GM19238 (cell line): ENCODE data around the gene CACNA1C.

ENCODE experiments used
- DNase-seq: peaks from one replicate; pipeline ENCODE4 v3.0.0; 2011; ENCODE audit warnings: low spot score; ENCODE audit not compliant: insufficient read length

Gene CACNA1C

GRCh38 chr12:2337031-2338010 lies 284.5 kb downstream of the CACNA1C start:
- no peak for DNase-seq

DNA sequence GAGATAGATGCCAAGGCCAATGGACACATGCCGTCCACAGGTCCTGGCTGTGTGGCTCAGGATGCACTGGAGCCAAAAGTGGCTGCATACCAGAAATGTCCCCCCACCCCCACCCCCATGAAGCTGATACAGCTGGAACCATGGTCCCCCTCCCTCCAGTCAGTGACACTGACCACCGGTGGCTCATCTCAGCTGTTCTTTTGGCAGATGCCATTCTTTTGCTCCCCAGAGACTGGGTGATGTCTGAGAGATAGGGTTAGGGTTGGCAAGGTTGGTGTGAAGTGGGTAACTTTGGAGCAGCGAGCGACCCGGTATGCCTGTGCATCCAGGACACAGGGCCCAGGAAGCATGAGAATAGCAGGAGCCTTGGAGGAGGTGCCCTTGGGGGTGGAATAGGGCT lies 285.6 kb downstream of the CACNA1C start:
- no peak for DNase-seq

- no peak for DNase-seq
These were observed 286.2 kb downstream of the CACNA1C start for GRCh38 chr12:2338991-2339431.

DNA sequence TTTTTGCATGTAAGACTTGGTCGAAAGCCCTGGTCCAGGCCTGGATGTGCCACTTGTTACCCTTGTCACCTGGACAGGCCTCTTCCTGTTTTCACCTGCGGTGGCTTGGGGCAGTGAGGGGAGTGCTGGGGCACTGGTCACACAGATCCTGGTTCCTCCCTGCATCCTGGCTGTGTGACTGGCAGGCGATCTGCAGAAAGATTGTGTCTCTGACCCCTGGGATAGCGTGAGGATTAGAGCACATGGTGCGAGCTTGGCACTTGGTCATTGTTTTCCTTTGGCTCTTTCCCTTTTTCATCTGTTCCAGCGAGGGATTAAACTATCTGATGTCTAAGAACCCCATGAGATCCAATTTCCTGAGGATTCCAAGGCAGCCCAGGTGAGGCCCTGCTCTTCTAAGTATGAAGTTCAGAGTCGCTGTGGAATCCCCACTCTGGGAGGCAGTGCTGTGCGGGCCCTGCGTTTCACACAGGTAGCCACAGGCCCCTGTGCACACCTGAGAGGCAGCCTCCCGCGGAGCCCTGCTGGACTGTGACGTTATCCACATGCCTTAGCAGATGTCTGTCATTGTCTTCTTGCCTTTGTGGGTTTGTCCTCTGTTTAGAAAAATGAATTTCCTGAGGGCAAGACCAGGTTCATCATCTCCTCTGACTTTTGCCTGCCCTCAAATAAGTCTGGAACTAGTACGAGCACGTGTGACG lies 288.4 kb downstream of the CACNA1C start:
- no peak for DNase-seq

- DNase-seq: no peak
These were observed 289.1 kb downstream of the CACNA1C start for GRCh38 chr12:2341871-2342270.

- DNase-seq: no peak
These were observed 290.9 kb downstream of the CACNA1C start for GRCh38 chr12:2343681-2344080.

DNA sequence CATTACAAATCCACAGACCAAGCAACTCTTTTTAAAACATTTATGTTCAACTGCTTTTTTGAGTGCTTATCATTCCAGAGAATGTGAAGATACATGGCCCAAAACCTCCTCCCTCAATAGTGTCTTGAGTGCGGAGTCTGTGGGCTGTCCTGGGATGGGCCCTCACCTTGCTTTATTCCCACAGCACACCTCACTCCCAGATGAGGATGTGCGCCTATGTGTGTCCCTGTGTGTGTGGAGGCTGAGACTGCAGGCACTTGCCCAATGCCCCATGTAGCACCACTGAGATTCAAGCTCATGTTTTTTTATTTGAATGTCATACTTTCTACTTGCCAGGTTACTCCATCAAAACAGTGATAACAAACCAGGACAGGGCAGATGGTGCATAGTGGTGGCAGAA lies 291.7 kb downstream of the CACNA1C start:
- no peak for DNase-seq

- no peak for DNase-seq
These were observed 292.1 kb downstream of the CACNA1C start for GRCh38 chr12:2344885-2345284.

GRCh38 chr12:2345902-2346301 lies 293.1 kb downstream of the CACNA1C start:
- DNase-seq: no peak

GRCh38 chr12:2346416-2346815 lies 293.6 kb downstream of the CACNA1C start:
- no peak for DNase-seq

DNA sequence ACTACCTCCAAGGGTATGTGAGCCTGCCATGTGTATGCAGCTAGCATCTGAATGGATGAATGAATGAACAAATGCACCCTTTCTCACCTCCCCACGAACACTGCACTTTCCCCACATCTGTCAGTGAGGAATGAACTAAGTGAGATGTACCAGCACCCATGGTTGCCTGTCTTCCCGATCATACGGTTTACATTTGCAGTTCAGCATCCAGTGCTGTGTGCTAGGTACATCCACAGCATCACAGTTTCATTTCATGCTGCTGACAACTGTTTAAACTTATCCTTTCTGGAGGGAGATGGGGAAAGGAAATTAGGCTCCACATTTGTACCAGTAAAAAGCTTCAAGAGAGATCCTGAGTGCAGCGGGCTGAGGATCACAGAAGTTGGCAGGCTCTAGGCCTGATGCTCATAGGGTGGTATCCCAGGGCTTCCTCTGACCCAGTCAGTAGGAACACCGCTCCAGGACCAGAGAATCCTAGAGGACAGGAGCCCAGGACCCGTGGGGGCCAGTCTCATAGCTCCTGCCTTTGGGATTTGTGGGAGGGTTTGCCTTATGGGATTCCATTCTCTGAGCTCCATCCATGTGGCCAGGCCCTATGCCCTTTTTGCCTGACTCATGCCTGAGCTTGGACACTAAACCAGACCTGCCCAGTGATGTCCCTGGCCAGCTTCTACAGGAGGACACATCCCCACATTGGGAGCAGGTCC lies 294.5 kb downstream of the CACNA1C start:
- DNase-seq: no peak

DNA sequence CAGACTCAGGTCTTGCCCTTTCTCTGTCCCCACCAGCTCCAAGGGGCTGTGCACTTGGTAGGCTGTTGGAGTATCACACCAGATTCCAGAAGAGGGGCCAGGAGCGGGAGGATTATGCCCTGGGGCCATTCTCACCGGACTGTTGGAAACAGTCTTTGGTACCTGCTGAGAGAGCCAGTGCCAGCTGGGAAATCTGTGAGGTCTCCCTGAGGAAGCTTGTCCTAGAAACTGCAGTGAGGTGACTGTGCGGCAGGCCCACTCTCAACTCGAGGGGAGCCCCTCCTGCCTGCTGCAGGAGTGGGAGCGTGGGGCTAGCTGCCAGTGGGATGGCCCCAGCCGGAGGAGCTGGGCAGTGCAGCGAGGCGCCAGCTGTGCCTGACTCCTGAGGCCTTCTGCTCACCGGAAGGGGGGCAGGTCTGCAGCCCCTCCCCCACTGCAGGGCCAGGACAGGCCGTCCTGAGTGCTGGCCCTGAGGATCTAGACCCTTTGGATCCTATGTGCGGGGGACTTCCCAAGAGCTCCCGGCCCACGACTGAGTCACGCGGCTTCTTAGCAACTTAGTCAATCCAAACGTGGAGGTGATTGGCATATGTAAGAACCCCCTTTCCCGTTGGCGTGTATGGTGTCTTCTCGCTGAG lies 295.2 kb downstream of the CACNA1C start:
- DNase-seq: no peak

- DNase-seq: no peak
These were observed 295.7 kb downstream of the CACNA1C start for GRCh38 chr12:2348482-2348852.

- DNase-seq: no peak
These were observed 298.4 kb downstream of the CACNA1C start for GRCh38 chr12:2351161-2351560.

DNA sequence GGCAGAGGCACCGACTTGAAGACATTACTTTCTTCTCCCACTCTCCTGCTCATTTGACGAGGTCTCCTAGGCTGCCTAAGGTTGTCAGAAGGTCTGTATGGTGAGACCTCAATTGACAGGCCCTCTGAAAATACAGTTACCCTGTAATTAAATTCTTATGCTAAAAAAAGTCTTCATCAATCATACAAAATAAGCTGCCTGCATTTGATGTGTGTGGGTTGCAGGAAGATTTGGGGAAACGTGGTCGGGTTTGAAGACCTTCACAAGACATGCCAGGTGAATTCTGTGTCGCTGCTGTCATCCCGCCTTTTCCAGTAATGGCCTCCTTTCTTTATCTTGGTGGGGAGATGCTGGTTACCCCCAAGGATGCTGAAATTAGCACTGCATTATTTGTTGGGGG lies 299.4 kb downstream of the CACNA1C start:
- DNase-seq: no peak

DNA sequence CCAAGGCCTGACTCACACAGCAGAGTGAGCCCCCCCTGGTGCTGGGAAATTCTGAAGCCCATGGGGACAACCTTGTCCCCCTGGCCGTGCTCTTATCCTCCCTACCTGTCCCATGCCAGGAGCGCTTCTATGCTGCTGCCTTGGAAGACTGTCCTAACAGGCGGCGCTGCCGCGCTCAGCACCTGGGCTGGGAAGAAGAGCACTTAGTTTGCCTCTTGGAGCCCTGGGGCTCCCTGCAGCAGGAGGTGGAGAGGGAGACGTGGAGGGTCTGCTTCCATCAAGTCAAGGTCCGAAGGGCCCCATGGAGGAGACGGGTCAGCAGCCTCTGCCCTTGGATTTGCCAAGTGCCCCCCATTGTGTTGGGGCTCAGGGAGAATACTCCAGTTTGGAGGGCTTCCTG lies 300.5 kb downstream of the CACNA1C start:
- no peak for DNase-seq

DNA sequence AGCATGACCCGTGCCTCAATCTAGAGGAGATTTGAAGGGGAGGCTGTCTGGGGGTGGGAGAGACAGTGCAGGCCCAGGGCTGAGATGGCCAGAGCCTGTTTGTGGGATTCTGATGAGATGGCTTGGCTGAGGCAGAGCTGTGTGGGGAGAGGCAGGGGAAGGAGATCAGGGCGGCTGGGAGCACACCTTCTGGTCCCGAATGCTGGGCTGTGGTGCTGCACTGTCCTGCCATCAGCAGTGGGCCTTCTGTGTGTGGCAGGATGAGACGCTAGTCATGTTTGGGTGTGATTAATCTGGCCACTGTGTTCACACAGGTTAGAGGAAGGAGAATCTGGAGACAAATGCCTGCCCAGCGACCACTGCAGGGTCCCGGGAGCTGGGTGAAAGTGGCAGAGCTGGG lies 300.9 kb downstream of the CACNA1C start:
- DNase-seq: no peak

- DNase-seq: no peak
These were observed 301.6 kb downstream of the CACNA1C start for GRCh38 chr12:2354151-2354991.

DNA sequence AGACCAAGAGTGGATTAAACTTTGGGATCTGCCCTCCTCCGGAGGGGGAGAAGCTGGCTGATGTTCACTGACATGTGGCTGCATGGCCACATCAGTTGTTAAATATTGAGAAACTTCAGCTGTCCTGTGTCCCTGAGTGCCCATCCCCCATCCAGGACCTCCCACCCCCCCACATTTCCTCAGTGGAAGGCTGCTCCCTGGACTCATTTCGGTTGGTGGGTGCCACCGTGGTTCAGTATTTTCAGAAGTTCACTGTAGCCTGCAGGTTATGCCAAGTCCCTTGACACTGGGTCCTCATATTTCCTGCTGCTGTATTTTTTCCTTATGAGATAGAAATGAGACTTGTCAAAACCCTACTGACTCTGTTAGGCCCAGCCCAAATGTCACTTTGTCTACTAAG lies 302.4 kb downstream of the CACNA1C start:
- DNase-seq: no peak

- no peak for DNase-seq
These were observed 302.8 kb downstream of the CACNA1C start for GRCh38 chr12:2355604-2356003.
